GM12891 (cell line): ENCODE data around the gene GPR162.
"Not testable (repeated sequence)": the region's sequence is repeated elsewhere in the genome, so short reads cannot be mapped to it uniquely, and the experiment has no call there.

ENCODE experiments used
- PAX5 ChIP-seq: IDR thresholded peaks from 2 replicates; pipeline ENCODE4 v1.6.1; 2011; ENCODE audit warnings: low read length, moderate library complexity, mild to moderate bottlenecking; ENCODE audit not compliant: insufficient read depth, severe bottlenecking
- POLR2A ChIP-seq: IDR thresholded peaks from 2 replicates; pipeline ENCODE4 v1.6.1; 2011; ENCODE audit warnings: low read depth, low read length, control low read depth
- TAF1 ChIP-seq: IDR thresholded peaks from 2 replicates; pipeline ENCODE4 v1.6.1; 2011; ENCODE audit warnings: low read depth, low read length, control low read depth

DNA sequence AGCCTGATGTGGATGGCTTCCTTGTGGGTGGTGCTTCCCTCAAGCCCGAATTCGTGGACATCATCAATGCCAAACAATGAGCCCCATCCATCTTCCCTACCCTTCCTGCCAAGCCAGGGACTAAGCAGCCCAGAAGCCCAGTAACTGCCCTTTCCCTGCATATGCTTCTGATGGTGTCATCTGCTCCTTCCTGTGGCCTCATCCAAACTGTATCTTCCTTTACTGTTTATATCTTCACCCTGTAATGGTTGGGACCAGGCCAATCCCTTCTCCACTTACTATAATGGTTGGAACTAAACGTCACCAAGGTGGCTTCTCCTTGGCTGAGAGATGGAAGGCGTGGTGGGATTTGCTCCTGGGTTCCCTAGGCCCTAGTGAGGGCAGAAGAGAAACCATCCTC, 48.7 kb downstream of the GPR162 start:
- not testable (repeated sequence) for TF ChIP-seq POLR2A, TAF1, PAX5
